Embryonic facial prominence (tissue), 1 donor: ENCODE measurements around the gene SMC6.

ENCODE experiments used
- DNase-seq: peaks from one replicate; pipeline ENCODE4 v3.0.0-alpha.2; 2016; ENCODE audit errors: extremely low spot score

The SMC6 gene

GRCh38 chr2:17718689-17719088 lies 34.9 kb downstream of the SMC6 start:
- DNase-seq = no peak

GRCh38 chr2:17717666-17718065 lies 35.9 kb downstream of the SMC6 start:
- DNase-seq = no peak

GRCh38 chr2:17713291-17713690 lies 40.3 kb downstream of the SMC6 start:
- DNase-seq = no peak

GRCh38 chr2:17710547-17711248 lies 42.9 kb downstream of the SMC6 start:
- no peak for DNase-seq

DNA sequence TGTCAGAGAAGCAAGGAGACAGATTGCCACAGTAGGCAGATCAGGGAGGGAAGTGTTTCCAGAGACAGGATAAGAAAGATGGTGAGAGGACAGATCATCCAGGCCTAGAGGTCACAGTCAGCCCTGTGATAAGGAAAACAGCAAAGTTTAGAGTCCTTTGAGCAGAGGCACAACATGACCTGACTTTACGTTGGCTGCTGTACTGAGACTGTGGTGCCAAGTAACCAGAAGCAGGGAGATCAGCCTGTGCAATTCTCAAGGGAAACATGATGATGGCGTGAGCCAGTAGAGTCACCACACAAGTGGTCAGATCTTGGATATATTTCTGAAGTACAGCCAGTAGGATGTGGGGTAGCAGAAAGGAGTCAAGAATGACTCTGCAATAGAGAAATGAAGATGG lies 43.7 kb downstream of the SMC6 start:
- no peak for DNase-seq

- no peak for DNase-seq
These were observed 45.1 kb downstream of the SMC6 start for GRCh38 chr2:17708501-17708900.

DNA sequence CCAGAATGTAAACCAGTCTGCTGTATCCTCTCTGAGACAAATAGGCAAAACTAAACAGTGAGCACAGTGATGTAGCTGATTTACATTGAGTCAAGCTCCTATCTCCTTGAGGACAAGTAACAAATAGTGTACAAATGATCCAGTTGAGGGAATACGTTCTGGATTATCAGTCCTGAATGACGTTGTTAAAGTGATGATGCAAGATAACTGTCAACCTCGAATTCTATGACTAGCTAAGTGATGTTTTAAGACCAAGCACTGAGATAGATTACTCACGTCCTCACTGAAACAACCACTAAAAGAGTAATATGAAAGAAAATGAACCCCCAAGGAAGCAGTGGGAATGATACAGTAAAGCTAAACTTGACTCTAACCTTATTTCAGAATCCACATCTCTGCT lies 46.8 kb downstream of the SMC6 start:
- no peak for DNase-seq

- no peak for DNase-seq
These were observed 62.8 kb downstream of the SMC6 start for GRCh38 chr2:17690776-17691175.

DNA sequence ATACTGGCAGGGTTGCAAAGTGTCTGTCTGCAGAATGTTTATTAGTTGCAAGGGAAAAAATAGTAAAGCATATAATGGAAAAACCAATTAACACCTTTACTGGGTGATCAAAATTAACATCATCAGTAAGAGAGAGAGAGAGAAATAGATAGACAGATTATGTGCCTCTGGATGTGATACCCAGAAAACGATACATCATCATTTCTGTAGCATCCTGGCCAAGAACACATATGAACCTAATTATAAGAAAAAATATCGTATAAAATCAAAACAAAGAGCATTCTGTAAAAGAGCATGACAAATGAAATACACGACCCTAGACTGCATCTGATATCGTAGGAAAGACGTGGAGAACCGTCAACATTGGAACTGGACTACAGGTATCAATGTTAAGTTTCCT lies 64.6 kb downstream of the SMC6 start:
- no peak for DNase-seq

- no peak for DNase-seq
These were observed 65.0 kb downstream of the SMC6 start for GRCh38 chr2:17688600-17688999.

- no peak for DNase-seq
These were observed 69.6 kb downstream of the SMC6 start for GRCh38 chr2:17683981-17684380.

DNA sequence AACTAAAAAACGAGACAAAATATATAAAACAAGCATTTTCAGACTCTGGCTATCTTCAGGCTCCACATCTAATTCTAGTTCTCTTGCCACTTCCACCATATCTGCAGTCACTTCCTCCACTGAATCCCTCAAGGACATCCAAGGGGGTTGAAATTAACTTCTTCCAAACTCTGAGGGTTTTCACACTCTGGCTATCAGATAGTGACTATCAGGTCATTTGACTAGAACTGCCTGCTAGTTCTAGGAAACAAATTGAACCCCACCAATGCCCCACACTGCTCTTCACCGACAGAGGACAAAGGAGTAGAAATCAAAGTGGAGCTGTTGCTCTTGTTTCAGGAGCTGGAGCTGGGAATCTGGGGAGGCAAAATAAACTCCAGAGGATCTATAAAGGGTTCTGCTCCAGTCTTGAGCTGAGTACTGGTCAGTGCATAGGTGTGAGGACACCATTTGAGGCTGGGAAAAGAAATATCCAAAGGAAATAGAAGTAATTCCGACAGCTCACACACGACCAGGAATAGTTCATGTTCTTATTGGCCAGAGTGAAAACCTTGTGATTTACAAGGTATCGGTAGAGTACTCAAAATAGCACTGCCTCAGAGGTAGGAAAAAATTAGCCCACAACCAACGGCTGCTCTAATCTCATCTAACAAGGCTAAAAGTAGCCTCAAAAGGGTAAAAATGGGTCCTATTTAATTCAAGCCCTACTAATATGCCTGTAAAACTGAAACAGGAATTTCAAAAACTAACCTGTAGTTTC lies 71.3 kb downstream of the SMC6 start:
- DNase-seq = no peak

DNA sequence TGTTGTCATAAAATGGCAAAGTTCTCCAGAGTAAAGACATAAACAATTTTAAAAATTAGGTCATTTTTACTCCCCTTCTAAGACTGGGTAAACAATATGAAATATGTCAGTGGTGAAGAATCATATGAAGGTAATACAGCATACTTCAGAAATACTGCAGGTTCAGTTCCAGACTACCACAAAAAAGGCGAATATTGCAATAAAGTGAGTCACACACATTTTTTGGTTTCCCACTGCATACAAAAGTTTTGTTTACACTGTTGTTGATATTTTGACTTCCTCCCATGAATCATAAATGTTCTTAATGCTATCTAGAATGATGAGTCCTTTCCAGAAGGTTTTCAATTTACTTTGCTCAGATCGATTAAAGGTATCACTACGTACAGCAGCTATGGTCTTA lies 73.5 kb downstream of the SMC6 start:
- no peak for DNase-seq

DNA sequence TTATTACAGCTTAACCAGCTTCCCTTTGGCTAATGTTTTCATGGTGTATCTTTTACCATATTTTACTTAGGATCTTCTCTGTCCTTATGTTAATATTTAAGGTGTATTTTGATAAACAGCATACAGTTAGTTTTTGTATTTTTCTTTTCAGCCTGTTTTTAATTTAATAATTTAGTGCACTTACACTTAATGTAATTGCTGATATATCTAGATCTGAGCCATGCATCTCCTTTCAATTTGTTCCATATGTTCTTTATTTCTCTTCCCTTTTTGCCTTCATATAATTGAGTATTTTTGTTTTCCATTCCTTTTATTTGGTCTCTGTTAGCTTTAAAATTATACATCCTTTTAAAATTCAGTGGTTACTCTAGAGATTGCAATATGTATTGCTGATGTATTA lies 78.8 kb downstream of the SMC6 start:
- DNase-seq = no peak

DNA sequence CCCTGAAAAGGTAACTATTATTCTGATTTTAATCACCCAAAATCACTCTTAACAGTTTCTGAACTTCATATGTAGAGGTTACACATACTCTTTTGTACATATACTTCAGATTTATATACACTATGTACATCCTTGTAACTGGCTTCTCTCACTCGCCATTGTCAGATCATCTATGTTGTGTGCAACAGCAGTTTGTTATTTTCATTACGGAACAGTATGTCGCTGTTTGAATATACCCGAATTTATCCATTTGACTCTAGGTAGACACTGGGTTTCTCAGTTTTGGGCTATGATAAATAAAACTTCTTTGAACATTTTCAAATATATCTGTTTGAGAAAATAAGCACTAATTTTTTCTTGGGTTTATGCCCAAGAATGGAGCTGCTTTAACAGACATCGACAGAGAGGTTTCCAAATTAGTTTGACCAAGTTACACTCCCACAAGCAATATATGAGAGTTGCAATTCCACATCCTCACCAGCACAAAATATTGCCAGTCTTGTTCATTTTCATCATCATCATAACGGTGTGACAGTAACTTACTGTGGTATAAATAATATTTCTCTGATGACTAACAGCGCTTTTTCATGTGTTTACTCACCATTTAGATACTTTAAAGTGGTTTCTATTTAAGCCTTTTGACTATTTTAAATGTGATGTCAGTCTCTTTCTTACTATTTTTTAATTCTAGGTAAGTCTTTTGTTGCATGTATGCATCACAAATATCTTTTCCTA lies 80.9 kb downstream of the SMC6 start:
- DNase-seq = no peak

- DNase-seq = no peak
These were observed 85.7 kb downstream of the SMC6 start for GRCh38 chr2:17667898-17668297.

- no peak for DNase-seq
These were observed 89.1 kb downstream of the SMC6 start for GRCh38 chr2:17664534-17664933.

GRCh38 chr2:17662723-17663122 lies 90.9 kb downstream of the SMC6 start:
- DNase-seq = no peak

- DNase-seq = no peak
These were observed 92.2 kb downstream of the SMC6 start for GRCh38 chr2:17661460-17661859.

DNA sequence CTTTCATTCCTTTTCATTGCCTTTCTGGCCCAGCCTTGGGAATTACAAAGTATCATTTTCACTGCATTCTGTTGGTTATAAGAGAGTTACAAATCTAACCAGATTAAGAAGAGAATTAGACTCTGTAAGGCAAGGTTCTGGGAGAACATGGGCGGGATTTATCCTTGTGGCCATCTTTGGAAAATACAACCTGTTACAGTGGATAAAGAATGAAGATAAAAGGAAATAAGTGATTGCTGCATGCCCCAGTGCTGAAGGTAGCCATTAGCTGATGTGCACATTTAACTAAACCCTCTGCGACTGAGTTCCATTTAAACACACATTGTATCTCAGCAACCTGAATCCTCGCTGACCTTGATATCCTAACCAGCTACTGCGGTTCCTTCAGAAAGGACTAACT lies 93.4 kb downstream of the SMC6 start:
- no peak for DNase-seq

GRCh38 chr2:17658251-17658843 lies 95.3 kb downstream of the SMC6 start:
- no peak for DNase-seq

- no peak for DNase-seq
These were observed 95.9 kb downstream of the SMC6 start for GRCh38 chr2:17657759-17658158.
